Raji (cell line): ENCODE results near the gene SMIM32.

Source experiments
- POLR2A ChIP-seq: IDR thresholded peaks from 2 replicates; pipeline ENCODE4 v1.6.1; 2011; ENCODE audit warnings: low read depth, low read length, control low read depth; ENCODE audit not compliant: insufficient read depth

The SMIM32 gene

DNA sequence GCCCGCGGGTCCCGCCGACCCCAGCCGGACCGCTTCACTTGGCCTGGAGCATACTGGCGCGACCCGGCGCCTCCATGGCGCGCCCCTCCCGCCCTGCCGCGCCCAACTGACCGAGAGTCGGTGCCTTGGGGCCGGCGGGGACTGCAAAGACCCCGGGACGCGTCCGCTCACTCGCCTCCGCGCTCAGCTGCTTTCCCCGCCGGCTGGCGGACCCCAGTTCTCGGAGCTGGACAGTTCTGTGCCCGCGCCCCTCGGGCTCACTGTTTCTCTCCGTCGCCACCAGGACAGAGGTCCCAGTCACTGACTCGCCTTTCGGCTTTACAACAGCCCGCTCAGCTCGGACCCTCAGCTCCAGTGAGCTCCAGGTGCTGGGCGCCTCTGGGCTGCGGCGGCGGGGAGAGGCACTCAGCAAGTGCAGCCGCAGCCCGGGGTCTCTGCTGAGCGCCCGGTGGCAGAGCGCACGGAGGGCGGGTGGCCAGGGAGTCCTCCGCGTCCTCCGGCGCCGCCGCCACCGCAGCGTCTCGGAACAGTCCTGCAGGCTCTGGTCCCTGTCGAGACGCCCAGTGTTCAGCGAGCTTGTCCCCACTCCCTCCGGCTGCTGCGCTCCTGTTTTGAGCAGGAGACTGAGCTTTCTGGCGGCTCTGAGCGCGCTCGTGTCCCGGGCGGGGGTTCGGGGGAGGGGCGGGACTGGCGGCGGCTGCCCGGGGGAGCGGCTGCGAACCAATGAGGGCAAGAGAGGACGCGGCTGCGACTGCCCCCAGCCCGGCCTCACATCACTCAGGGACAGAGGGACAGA lies at the start of gene SMIM32:
Gene SMIM32, minus strand, starts transcription at position 637 of the 796 bp plus-strand sequence. CDS start 638 bp downstream, outside the sequence.
- no peak for TF ChIP-seq POLR2A

DNA sequence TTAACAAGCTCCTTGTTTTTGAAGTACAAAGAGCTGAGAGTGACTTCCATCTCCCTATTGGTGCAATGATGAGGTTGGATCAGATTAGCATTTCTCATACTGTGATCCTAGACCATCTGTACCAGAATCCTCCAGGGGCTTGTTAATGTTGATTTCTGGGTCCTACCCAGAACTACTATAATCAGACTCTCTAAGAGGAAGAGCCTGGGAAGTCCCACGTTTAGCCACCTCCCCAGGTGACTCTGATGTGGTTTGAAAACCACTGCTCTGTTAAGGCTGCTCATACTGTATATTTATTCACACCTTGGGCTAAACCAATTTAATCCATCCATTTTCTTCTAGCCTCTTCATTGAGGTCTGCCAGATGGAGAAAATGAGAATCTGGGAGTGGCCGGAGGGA lies 49.6 kb upstream of the SMIM32 start:
- no peak for TF ChIP-seq POLR2A

DNA sequence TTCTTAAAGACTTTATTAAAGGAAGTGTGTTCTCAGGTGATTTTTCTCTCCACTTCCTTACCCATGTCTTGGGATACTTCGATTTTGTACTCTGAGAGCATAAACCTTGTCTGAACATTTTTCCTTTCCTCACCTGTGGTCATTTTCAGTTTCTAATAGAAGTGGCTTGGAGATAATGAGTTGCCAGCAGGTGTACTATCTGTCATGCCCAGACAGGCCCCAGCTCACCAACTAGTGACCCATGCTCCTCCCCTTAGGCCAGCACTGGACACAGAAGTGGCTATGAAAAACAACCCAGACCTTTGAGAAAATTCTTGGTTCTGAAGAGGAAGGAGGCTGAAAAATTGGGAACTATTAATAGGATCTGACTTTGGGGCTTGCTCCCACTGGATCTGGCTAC lies 49.2 kb upstream of the SMIM32 start:
- TF ChIP-seq POLR2A: no peak

DNA sequence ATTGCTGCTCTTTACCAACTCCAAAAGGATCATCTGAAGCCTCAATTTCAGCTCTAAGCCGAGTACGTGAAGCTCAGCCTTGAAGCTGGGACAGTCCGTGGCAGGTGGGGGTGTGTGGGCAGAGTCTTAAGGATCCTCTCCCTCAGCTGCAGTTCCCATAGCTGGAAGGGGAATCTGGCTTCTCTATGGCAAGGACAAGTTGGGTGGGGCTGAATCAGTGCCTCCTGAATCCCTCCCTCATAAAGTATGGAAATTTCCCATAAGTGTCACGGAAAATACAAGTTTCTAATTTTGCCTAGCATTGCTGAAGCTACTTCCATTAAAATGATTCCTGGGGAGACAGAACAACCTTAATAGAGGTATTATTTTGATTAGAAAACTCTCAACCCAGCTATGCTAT lies 47.9 kb upstream of the SMIM32 start:
- TF ChIP-seq POLR2A: no peak

DNA sequence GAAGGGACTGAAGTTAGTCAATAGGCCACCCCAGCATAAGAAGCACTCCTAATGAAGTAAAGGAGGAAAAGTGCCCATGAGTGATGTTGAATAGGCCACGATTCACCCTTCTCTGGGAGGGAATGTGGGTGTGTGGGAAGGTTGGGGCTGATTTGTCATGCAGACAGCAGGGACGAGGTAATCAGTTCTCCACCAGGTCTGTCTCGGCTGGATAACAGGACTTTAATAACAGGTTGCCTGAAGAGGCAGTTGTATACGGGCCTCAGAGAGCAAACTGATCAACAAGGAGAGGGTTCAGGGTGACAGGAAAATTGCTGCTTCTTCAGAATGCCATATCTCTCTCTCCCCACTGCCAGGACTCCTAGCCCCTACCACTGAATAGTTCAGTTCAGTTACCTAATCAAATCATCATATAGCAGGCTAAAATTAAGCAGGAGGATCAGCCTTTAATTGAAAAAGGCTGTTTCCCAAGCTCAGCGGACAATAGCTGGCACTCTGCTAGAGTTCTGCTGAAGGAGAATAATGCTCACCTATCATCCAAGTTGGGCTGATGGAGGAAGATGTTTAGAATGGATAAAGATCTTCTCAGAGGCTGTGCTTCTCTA lies 43.6 kb upstream of the SMIM32 start:
- no peak for TF ChIP-seq POLR2A

DNA sequence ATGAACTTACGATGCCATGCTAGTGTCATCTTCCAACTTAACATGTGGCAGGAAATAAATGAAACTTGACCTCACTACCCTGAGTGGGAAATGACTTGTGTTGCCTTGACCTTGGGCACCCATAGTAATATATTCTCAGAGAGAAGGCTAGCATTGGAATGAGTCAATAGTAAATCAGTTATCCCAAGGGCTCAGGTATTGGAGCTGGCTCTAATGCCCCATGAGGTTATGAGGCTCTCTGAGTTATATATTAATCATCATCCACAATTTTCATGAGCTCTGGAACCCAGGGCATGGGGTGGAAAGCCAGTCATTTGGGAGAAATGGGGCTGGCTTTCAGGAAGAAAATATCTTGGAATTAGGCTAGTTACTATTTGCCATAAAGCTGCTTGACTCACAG lies 42.4 kb upstream of the SMIM32 start:
- TF ChIP-seq POLR2A: no peak

DNA sequence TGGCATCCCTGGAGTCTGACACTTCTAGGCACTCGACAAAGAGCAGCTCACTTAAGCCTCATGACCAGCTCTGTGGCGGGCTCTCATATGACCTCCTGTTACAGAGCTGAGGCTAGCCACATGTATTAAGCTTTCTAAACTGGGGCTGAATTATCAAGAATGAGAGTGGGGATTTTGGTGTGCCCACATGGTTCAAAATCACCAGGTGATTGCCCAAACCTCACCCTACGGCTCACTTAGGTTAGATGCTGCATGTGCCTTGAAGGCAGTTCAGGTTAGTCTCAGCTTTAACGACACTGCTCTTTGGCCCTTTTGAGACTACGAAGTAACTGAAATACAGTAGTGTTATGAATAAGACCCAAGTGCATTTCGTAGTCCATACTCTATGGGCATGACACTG lies 39.4 kb upstream of the SMIM32 start:
- no peak for TF ChIP-seq POLR2A

DNA sequence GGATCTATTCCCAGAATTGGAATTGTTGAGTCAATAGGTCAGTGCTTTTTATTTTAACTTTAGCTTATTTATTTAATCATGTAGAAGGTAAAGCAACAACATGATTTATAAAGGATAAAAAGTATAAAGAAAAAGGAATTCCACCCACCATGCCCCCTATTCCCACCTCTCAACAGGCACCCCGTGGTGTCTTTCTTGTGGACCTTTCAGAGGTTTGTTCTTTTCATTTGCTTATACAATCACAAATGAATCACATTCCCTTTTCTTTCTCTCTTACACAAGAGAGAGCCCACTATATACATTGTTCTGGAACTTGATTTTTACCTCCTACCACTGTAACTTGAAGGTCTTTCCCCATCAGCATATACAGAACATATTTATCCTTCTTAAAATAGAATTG lies 37.2 kb upstream of the SMIM32 start:
- TF ChIP-seq POLR2A: no peak

DNA sequence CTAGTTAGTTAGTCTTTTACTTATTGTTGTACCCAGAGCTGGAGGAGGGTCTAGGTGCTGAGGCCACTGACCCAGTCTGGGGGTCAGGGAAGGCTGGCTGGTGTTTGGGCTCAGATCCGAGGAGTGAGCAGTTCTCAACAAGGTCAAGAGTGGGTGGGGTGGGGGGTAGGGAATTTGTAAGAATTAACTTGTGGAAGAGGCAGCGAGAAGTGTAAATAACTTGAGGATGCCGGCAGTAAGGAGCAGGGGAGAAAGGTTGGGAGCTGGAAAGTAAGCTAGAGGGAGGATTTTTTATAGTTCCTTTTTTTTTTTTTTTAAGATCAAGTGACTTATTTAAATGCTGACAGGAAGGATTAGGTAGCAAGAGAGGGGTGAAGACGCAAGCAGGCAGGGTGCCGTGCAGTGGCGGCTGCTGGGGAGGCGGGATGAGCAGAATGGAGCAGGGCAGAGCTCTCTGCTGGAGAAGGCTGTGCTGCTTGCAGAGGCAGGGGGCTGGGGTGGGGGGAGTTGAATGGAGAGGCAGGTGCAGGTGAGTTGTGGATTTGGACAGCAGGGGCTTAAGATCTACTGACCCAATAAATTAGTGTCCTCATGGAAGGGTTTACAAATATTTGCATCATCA lies 35.3 kb upstream of the SMIM32 start:
- TF ChIP-seq POLR2A: no peak

DNA sequence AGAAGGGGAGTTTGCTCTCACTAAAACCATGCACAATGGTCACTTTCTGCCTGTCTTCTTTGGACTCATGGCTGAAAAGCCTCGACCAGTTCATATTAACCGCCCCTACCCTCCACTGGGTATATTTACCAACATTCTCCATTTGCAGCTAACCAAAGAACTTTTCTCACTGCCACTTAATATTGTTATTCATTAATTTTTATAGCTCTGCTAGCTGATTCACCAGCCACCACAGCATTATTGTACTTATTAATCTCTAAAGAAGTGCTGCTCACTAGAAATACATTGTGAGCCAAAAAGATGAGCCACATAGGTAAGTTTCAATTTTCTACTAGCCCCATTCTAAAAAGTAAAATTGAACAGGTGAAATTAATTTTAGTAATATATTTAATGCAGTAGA lies 33.4 kb upstream of the SMIM32 start:
- TF ChIP-seq POLR2A: no peak

DNA sequence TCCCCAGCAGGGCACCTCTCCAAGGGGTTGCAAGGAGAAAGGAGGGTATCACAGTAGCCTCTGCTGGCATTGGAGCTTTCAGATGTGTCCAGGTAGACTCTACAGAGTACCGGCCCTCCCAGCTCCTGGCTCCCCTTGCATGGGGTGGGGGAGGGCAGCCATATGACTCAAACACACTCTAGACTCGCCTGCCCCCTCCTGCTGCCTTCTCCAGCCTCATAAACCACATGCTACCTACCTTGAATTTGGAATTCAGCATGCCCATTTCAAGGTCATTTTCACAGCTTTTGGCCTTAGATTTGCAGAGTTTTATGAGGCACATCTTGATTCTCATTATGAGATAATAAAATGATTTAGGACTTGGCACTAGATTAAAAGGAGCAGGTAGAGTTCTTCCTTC lies 32.8 kb upstream of the SMIM32 start:
- no peak for TF ChIP-seq POLR2A

DNA sequence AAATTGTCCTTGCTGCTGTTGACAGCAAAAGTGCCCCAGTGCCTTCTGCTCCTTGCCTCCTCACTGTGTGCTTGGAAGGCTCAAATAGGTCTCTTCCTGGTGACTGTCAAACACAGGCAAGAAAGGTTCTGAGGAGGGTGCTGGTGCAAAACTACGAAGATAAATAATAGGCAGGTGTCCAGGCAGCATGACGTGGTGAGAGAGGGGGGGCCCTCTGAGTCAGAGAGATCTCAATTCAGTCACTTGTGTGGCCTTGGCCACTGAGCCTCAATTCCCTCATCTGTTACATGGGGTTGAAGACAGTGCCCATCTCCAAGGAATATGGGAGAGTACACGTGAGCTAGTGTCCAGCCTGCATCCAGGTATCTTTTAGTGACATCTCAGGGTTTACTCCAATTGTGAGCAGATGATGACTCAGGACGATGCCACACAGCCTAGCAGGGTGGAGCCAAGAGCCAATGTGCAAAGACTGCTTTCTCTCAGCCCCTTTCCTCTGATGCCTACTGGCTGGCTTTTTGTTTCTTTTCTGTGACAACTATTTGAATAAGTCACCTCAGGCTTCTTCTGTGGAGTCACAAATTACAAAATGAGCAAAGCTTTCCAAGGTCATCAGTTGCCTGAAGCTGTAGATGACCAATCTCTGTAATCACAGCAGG lies 29.7 kb upstream of the SMIM32 start:
- no peak for TF ChIP-seq POLR2A

DNA sequence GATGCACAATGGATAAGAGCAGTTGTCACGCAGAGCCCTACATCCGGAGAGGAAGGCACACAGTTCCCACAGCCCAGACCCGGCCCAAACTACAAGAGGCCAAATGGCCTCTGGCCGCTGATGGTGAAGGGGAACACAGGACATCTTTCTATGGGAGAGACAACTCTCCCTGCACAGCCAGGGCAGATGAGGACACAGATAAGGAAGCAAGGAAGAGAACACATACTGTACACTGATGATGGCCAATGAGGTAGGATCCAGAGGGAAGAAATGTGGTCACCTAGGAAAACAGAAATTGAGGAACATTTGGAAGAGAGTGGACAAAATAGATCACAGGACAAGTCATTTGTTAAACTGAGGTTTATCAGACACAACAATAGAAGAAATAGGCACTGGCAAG lies 28.4 kb upstream of the SMIM32 start:
- no peak for TF ChIP-seq POLR2A

DNA sequence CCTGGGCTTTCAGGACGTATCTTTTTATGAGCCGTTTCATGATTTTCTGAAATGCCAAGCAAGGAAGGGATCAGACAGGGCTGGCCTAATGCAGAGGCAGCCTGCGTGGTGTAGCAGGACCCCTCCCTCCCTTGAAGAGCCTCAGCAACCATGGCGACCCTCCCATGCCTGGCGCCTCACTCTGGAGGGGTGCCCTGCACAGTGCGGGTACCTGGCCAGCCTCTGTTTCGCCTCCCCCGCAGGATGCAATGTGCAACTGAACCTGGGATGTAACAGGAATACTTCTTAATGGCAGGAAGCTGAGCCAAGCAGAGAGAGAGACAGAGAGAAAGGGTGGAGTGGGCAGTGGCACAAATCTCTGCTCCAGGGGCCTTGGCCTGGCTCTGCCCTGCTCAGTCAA lies 23.3 kb upstream of the SMIM32 start:
- TF ChIP-seq POLR2A: no peak

DNA sequence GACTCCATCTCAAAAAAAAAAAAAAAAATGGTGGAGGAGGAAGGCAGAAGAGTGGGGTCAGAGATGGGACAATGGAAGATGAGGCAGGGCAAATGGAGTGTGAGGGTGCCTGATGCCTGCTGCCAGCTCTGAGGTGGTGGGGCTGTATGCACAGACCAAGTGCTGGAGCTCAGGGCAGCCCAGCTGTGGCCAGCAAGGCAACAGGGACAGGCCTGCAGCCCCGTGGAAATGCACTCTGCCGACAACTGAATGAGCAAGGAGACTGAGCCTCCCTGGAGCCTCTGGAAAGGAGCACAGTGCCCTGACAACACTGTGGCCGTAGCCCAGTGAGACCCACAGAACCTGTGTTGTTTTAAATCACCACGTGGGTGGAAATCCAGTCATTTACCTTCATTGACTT lies 22.9 kb upstream of the SMIM32 start:
- no peak for TF ChIP-seq POLR2A
